GM18499 (cell line): ENCODE data around the gene THNSL1.

Source experiments
- ATAC-seq: cut with Tn5 transposase; IDR thresholded peaks from one replicate; pipeline ENCODE4 v1.9.1; 2021; ENCODE audit warnings: moderate number of reproducible peaks; ENCODE audit not compliant: insufficient read depth, unreplicated experiment

Gene THNSL1

GRCh38 chr10:25049966-25050365, 33.6 kb downstream of the THNSL1 start:
- ATAC-seq: no peak

- ATAC-seq: no peak
Measured at GRCh38 chr10:25050402-25050801, 34.0 kb downstream of the THNSL1 start.

GRCh38 chr10:25052012-25052411, 35.6 kb downstream of the THNSL1 start:
- no peak for ATAC-seq

GRCh38 chr10:25056726-25057125, 40.3 kb downstream of the THNSL1 start:
- no peak for ATAC-seq

- no peak for ATAC-seq
Measured at GRCh38 chr10:25057886-25058285, 41.5 kb downstream of the THNSL1 start.

- ATAC-seq: no peak
Measured at GRCh38 chr10:25059990-25060389, 43.6 kb downstream of the THNSL1 start.

- no peak for ATAC-seq
Measured at GRCh38 chr10:25061125-25061524, 44.7 kb downstream of the THNSL1 start.

GRCh38 chr10:25061711-25062449, 45.5 kb downstream of the THNSL1 start:
- no peak for ATAC-seq

- ATAC-seq: no peak
Measured at GRCh38 chr10:25063157-25063556, 46.7 kb downstream of the THNSL1 start.

- ATAC-seq: no peak
Measured at GRCh38 chr10:25063644-25064043, 47.2 kb downstream of the THNSL1 start.

GRCh38 chr10:25064401-25064800, 48.0 kb downstream of the THNSL1 start:
- ATAC-seq: no peak

GRCh38 chr10:25065761-25066476, 49.5 kb downstream of the THNSL1 start:
- ATAC-seq: no peak

GRCh38 chr10:25068152-25069058, 52.0 kb downstream of the THNSL1 start:
- ATAC-seq: no peak

- ATAC-seq: no peak
Measured at GRCh38 chr10:25071227-25071626, 54.8 kb downstream of the THNSL1 start.

- ATAC-seq: no peak
Measured at GRCh38 chr10:25072786-25073185, 56.4 kb downstream of the THNSL1 start.

GRCh38 chr10:25075825-25076224, 59.4 kb downstream of the THNSL1 start:
- no peak for ATAC-seq
